Measurements from ENCODE around the gene GATB. TPM values are rescaled to one million over a fixed set of nuclear protein-coding genes. Genes with fewer than 3 reads are reported as not detected.

GATB gene
- total RNA-seq, 3 donors from 2014 or later: 15.6 to 20.2 (median 17.2) TPM

GRCh38 chr4:151672996-151673395, 87.8 kb downstream of the GATB start:
- Histone ChIP-seq H3K4me3 (no peak overlapping the region), H3K36me3 (ENCODE audit: low read depth) (no peaks in the 10 kb centered on the region), H3K9me3 (no peaks in the 10 kb centered on the region), H3K4me1 (ENCODE audit: low read depth) (no peaks in the 10 kb centered on the region)
- DNase-seq (no peak), ATAC-seq (no peak)
- intact Hi-C loops (cut with DNase I, micrococcal nuclease): no loop called here
- TF ChIP-seq CTCF (IDR thresholded peaks at IDR 0.05): no peak

GRCh38 chr4:151671541-151672059, 89.2 kb downstream of the GATB start:
- no peak for TF ChIP-seq CTCF (IDR thresholded peaks at IDR 0.05)
- DNase-seq (no peak), ATAC-seq (no peak)
- no peaks in the 10 kb centered on the region for H3K4me1 ChIP-seq (ENCODE audit: low read depth)
- no peaks in the 10 kb centered on the region for H3K9me3 ChIP-seq
- intact Hi-C loops (cut with DNase I, micrococcal nuclease): no loop called here
- H3K4me3 ChIP-seq: no peak overlapping the region
- H3K36me3 ChIP-seq (ENCODE audit: low read depth): no peaks in the 10 kb centered on the region

- Histone ChIP-seq H3K4me1 (ENCODE audit: low read depth) (no peaks in the 10 kb centered on the region), H3K36me3 (ENCODE audit: low read depth) (no peaks in the 10 kb centered on the region), H3K9me3 (no peaks in the 10 kb centered on the region), H3K4me3 (no peak overlapping the region)
- no peak for TF ChIP-seq CTCF (IDR thresholded peaks at IDR 0.05)
- no peak for DNase-seq
- intact Hi-C loops (cut with DNase I, micrococcal nuclease): no loop called here
- ATAC-seq: no peak
Observed at GRCh38 chr4:151670843-151671242, 90.0 kb downstream of the GATB start.

- no peak for ATAC-seq
- TF ChIP-seq CTCF (IDR thresholded peaks at IDR 0.05): no peak
- H3K4me1 ChIP-seq (ENCODE audit: low read depth): no peaks in the 10 kb centered on the region
- no peaks in the 10 kb centered on the region for H3K9me3 ChIP-seq
- H3K36me3 ChIP-seq (ENCODE audit: low read depth): no peaks in the 10 kb centered on the region
- H3K4me3 ChIP-seq: no peak overlapping the region
- intact Hi-C loops (cut with DNase I, micrococcal nuclease): no loop called here
- DNase-seq: no peak
Observed at GRCh38 chr4:151669990-151670389, 90.8 kb downstream of the GATB start.

GRCh38 chr4:151668689-151669402, 92.0 kb downstream of the GATB start:
- intact Hi-C loops (cut with DNase I, micrococcal nuclease): no loop called here
- Histone ChIP-seq H3K36me3 (ENCODE audit: low read depth) (no peaks in the 10 kb centered on the region), H3K4me1 (ENCODE audit: low read depth) (no peaks in the 10 kb centered on the region), H3K9me3 (no peaks in the 10 kb centered on the region), H3K4me3 (no peak overlapping the region)
- ATAC-seq: no peak
- TF ChIP-seq CTCF (IDR thresholded peaks at IDR 0.05): no peak
- DNase-seq: no peak
